Vagina (tissue), 2 donors: ENCODE results near the gene ACSL1. TPM values are rescaled to one million over a fixed set of nuclear protein-coding genes. Genes with fewer than 3 reads are reported as not detected.

ENCODE experiments used
- DNase-seq, 2 donors: peaks; one replicate each; pipeline ENCODE4 v3.0.0-alpha.2; 2017; ENCODE audit errors: extremely low spot score in 2 of 2
- H3K27ac ChIP-seq: fragments of 200-600 bp; sonication (generic); one replicate; pipeline ENCODE4 v1.5.1; 2019
- H3K27me3 ChIP-seq: fragments of 200-600 bp; sonication (generic); one replicate; pipeline ENCODE4 v1.5.1; 2019
- H3K36me3 ChIP-seq, 2 donors: fragments of 200-600 bp; sonication (generic); one replicate each; pipeline ENCODE4 v1.5.1; 2017 to 2019
- H3K4me1 ChIP-seq: fragments of 200-600 bp; sonication (generic); one replicate; pipeline ENCODE4 v1.5.1; 2019
- H3K4me3 ChIP-seq, 2 donors: fragments of 200-600 bp; sonication (generic); 1 replicate in 1 of 2; 2 replicates in 1 of 2; pipeline ENCODE4 v1.5.1; 2016 to 2019
- H3K9me3 ChIP-seq: fragments of 200-600 bp; sonication (generic); one replicate; pipeline ENCODE4 v1.5.1; 2019
- CTCF ChIP-seq, 3 experiments: fragments of 450-650 bp in 2 of 3; fragments of 200-600 bp in 1 of 3; sonication (generic) in 1 of 3; IDR thresholded peaks; one replicate each; pipeline ENCODE4 v1.5.1; 2017 to 2019; ENCODE audit warnings: antibody characterized with exemption in 3 of 3, mild to moderate bottlenecking in 2 of 3, moderate library complexity in 2 of 3
- POLR2A ChIP-seq, 2 donors: fragments of 450-650 bp; IDR thresholded peaks; one replicate each; pipeline ENCODE4 v1.6.1; 2017; ENCODE audit warnings: antibody characterized with exemption in 2 of 2, mild to moderate bottlenecking in 2 of 2, moderate library complexity in 2 of 2
- POLR2AphosphoS5 ChIP-seq, 2 donors: sonication (generic); formaldehyde crosslinking; IDR thresholded peaks; one replicate each; pipeline ENCODE4 v1.9.0; 2017; ENCODE audit warnings: antibody characterized with exemption in 2 of 2, mild to moderate bottlenecking in 2 of 2, low read depth in 1 of 2; ENCODE audit not compliant: insufficient read depth in 1 of 2
- intact Hi-C: fragments of 100-400 bp; cut with DNase I; formaldehyde crosslinking; loops from one replicate; pipeline ENCODE4 v1.15.1; 2023
- total RNA-seq: library from RNA; depleted of rRNA; stranded (reverse); fragments of >200 nt; gene quantifications from one replicate; pipeline ENCODE4 v1.2.3, GENCODE V29; 2016

ACSL1 gene
- total RNA-seq, 1 donor from 2014 or later: 106 TPM

- H3K4me1 ChIP-seq: no peaks in the 10 kb centered on the region
- no peaks in the 10 kb centered on the region for H3K27me3 ChIP-seq
- H3K36me3 ChIP-seq: no peaks in the 10 kb centered on the region
- no peak overlapping the region for H3K27ac ChIP-seq
- H3K9me3 ChIP-seq: no peaks in the 10 kb centered on the region
- H3K4me3 ChIP-seq: no peak overlapping the region
- no peak for DNase-seq
- TF ChIP-seq POLR2A (IDR thresholded peaks at IDR 0.05) (no peak), POLR2AphosphoS5 (IDR thresholded peaks at IDR 0.05; ENCODE audit: insufficient read depth in 1 of 2, low read depth in 1 of 2) (no peak), CTCF (IDR thresholded peaks at IDR 0.05) (no peak)
- intact Hi-C loops: no loop called here
Observed at GRCh38 chr4:184721254-184721653, 104.5 kb downstream of the ACSL1 start.

- intact Hi-C loops: no loop called here
- H3K4me1 ChIP-seq: no peaks in the 10 kb centered on the region
- no peak overlapping the region for H3K4me3 ChIP-seq
- TF ChIP-seq POLR2AphosphoS5 (IDR thresholded peaks at IDR 0.05; ENCODE audit: insufficient read depth in 1 of 2, low read depth in 1 of 2): no peak
- no peak for TF ChIP-seq CTCF (IDR thresholded peaks at IDR 0.05)
- no peak for TF ChIP-seq POLR2A (IDR thresholded peaks at IDR 0.05)
- H3K27me3 ChIP-seq: no peaks in the 10 kb centered on the region
- H3K36me3 ChIP-seq: peaks cover 0 to 5% of the 10 kb centered on the region in 2 donors
- H3K27ac ChIP-seq: no peak overlapping the region
- DNase-seq: no peak
- no peaks in the 10 kb centered on the region for H3K9me3 ChIP-seq
Observed at GRCh38 chr4:184719407-184719806, 106.4 kb downstream of the ACSL1 start.

DNA sequence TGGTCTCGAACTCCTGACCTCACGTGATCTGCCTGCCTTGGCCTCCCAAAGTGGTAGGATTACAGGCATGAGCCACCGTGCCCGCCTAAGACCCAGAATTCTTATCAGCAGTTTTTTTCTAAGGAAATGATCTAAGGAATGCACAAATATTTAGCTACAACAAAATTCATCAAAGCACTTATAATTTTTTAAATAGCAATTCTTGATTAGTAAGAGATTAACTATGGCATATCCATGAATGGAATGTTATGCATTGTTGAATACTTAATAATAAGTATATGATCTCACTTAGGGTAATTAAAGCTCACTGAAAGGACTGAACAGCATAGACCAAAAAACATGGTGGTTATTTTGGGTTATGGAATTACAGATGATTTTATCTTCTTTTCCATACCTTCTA, 110.2 kb downstream of the ACSL1 start:
- Histone ChIP-seq H3K9me3 (no peaks in the 10 kb centered on the region), H3K36me3 (peaks cover 0 to 5% of the 10 kb centered on the region in 2 donors), H3K27ac (no peak overlapping the region), H3K4me1 (no peaks in the 10 kb centered on the region), H3K4me3 (no peak overlapping the region), H3K27me3 (no peaks in the 10 kb centered on the region)
- intact Hi-C loops: no loop called here
- TF ChIP-seq POLR2A (IDR thresholded peaks at IDR 0.05) (no peak), POLR2AphosphoS5 (IDR thresholded peaks at IDR 0.05; ENCODE audit: insufficient read depth in 1 of 2, low read depth in 1 of 2) (no peak), CTCF (IDR thresholded peaks at IDR 0.05) (no peak)
- no peak for DNase-seq

DNA sequence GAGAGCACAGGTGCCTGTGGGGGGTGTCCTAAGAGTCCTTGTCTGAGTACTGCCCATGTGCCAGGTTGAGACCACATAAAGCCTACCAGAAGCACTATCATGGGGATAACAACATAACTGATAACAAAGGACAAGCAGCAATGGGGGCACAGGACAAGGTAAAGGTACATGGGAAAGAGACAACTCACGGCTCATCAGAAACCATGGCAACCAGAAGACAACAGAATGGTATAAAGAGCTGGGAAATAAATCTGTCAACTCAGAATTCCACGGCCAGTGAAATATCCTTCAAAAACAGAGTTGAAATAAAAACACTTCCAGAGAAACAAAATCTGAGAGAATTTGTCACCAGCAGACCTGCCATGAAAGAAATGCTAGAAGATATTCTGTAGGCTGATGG, 111.9 kb downstream of the ACSL1 start:
- H3K27me3 ChIP-seq: no peaks in the 10 kb centered on the region
- peaks cover 0 to 5% of the 10 kb centered on the region in 2 donors for H3K36me3 ChIP-seq
- no peaks in the 10 kb centered on the region for H3K9me3 ChIP-seq
- H3K4me3 ChIP-seq: no peak overlapping the region
- no peak overlapping the region for H3K27ac ChIP-seq
- TF ChIP-seq CTCF (IDR thresholded peaks at IDR 0.05) (no peak), POLR2A (IDR thresholded peaks at IDR 0.05) (no peak)
- no peak for DNase-seq
- no peaks in the 10 kb centered on the region for H3K4me1 ChIP-seq
- intact Hi-C loops: no loop called here

DNA sequence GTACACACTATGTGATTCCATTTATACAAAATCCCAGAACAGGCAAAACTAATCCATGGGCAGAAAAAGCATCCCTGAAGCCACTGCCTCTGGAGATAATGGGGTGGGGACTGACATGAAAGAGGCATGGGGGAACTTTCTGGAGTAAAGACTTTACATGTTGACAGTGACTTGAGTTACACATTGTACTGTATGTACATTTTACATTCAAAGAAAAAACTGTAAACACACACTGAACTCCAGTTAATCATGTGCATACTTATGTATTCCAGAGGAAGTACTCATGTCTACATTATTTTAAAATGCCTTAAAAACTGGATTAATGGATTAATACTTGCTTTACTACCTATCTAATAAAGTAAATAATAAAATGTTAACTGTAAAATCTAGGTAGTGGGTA, 113.4 kb downstream of the ACSL1 start:
- Histone ChIP-seq H3K4me3 (no peak overlapping the region), H3K27me3 (no peaks in the 10 kb centered on the region), H3K36me3 (peaks cover 0 to 5% of the 10 kb centered on the region in 2 donors), H3K9me3 (no peaks in the 10 kb centered on the region), H3K27ac (no peak overlapping the region), H3K4me1 (no peaks in the 10 kb centered on the region)
- DNase-seq: no peak
- TF ChIP-seq POLR2AphosphoS5 (IDR thresholded peaks at IDR 0.05; ENCODE audit: insufficient read depth in 1 of 2, low read depth in 1 of 2) (no peak), CTCF (IDR thresholded peaks at IDR 0.05) (no peak), POLR2A (IDR thresholded peaks at IDR 0.05) (no peak)
- intact Hi-C loops: no loop called here
